Breast epithelium (tissue), 3 donors: ENCODE data around the gene OR6B2.

Source experiments
- CTCF ChIP-seq, 3 donors: fragments of 450-650 bp; IDR thresholded peaks; one replicate each; pipeline ENCODE4 v1.5.1; 2016 to 2017; ENCODE audit warnings: antibody characterized with exemption in 3 of 3, mild to moderate bottlenecking in 3 of 3, moderate library complexity in 3 of 3
- POLR2A ChIP-seq: fragments of 450-650 bp; IDR thresholded peaks from one replicate; pipeline ENCODE4 v1.6.1; 2016; ENCODE audit warnings: antibody characterized with exemption, mild to moderate bottlenecking, moderate library complexity
- POLR2AphosphoS5 ChIP-seq, 3 donors: sonication (generic); formaldehyde crosslinking; IDR thresholded peaks; one replicate each; pipeline ENCODE4 v1.6.1; 2017; ENCODE audit warnings: antibody characterized with exemption in 3 of 3

GRCh38 chr2:240043279-240043989 lies 13.2 kb upstream of the OR6B2 start:
- TF ChIP-seq POLR2A (no peak), CTCF (IDR thresholded peaks at IDR 0.05) (no peak), POLR2AphosphoS5 (IDR thresholded peaks at IDR 0.05) (no peak)
